Tibial artery (tissue), 4 donors: ENCODE measurements around the gene EEF1E1.

Experiments
- DNase-seq, 2 donors: peaks; one replicate each; pipeline ENCODE4 v3.0.0-alpha.2; 2019
- H3K27ac ChIP-seq, 2 donors: fragments of 200-600 bp; sonication (generic) in 1 of 2; 1 replicate in 1 of 2; 2 replicates in 1 of 2; pipeline ENCODE4 v1.5.1; 2018 to 2019; ENCODE audit warnings: mild to moderate bottlenecking in 1 of 2
- H3K27me3 ChIP-seq, 2 donors: fragments of 200-600 bp; sonication (generic) in 1 of 2; one replicate each; pipeline versions ENCODE4 v1.5.1 to v1.6.0; 2016 to 2019
- H3K36me3 ChIP-seq, 3 donors: fragments of 200-600 bp; sonication (generic) in 2 of 3; one replicate each; pipeline ENCODE4 v1.5.1; 2016 to 2019; ENCODE audit warnings: mild to moderate bottlenecking in 2 of 3
- H3K4me1 ChIP-seq, 4 donors: fragments of 200-600 bp; sonication (generic) in 2 of 4; 1 replicate in 3 of 4; 2 replicates in 1 of 4; pipeline ENCODE4 v1.5.1; 2016 to 2019
- H3K4me3 ChIP-seq, 2 donors: fragments of 200-600 bp; sonication (generic) in 1 of 2; 1 replicate in 1 of 2; 2 replicates in 1 of 2; pipeline ENCODE4 v1.5.1; 2018 to 2019; ENCODE audit warnings: mild to moderate bottlenecking in 2 of 2
- H3K9me3 ChIP-seq, 3 donors: fragments of 200-600 bp; sonication (generic) in 1 of 3; one replicate each; pipeline ENCODE4 v1.5.1; 2016 to 2019
- CTCF ChIP-seq, 2 experiments: fragments of 200-600 bp in 1 of 2; fragments of 450-650 bp in 1 of 2; IDR thresholded peaks; one replicate each; pipeline ENCODE4 v1.5.1; 2017 to 2019; ENCODE audit warnings: antibody characterized with exemption in 2 of 2, mild to moderate bottlenecking in 1 of 2, moderate library complexity in 1 of 2
- intact Hi-C: fragments of 100-400 bp; cut with DNase I; formaldehyde crosslinking; loops from one replicate; pipeline ENCODE4 v1.15.0; 2023; ENCODE audit warnings: low total_unique reads

The EEF1E1 gene

GRCh38 chr6:8087870-8088754 is 14.2 kb downstream of the EEF1E1 start:
- Histone ChIP-seq H3K4me3 (no peak overlapping the region), H3K27ac (no peak overlapping the region)
- no peak for DNase-seq

GRCh38 chr6:8086755-8087306 is 15.5 kb downstream of the EEF1E1 start:
- DNase-seq: no peak
- no peak for TF ChIP-seq CTCF (IDR thresholded peaks at IDR 0.05)

More at GRCh38 chr6:8087870-8088754, 14.2 kb downstream of the EEF1E1 start:
- Histone ChIP-seq H3K27me3 (no peaks in the 10 kb centered on the region), H3K4me1 (peaks cover 0 to 25% (median 10%) of the 10 kb centered on the region in 4 donors), H3K9me3 (no peaks in the 10 kb centered on the region), H3K36me3 (peaks cover 20 to 47% (median 37%) of the 10 kb centered on the region in 3 donors)
- intact Hi-C loops: no loop called here
- TF ChIP-seq CTCF (IDR thresholded peaks at IDR 0.05): no peak

GRCh38 chr6:8085053-8085511 is 17.3 kb downstream of the EEF1E1 start:
- peaks cover 0 to 44% (median 17%) of the 10 kb centered on the region in 4 donors for H3K4me1 ChIP-seq
- peak; percentile 51 to 72 for DNase-seq
- no peak overlapping the region for H3K4me3 ChIP-seq
- TF ChIP-seq CTCF (IDR thresholded peaks at IDR 0.05): no peak
- H3K27me3 ChIP-seq: no peaks in the 10 kb centered on the region
- H3K9me3 ChIP-seq: no peaks in the 10 kb centered on the region
- H3K36me3 ChIP-seq: peaks cover 20 to 37% (median 26%) of the 10 kb centered on the region in 3 donors
- peak overlapping the region; percentile 37 to 52 for H3K27ac ChIP-seq
- intact Hi-C loops: no loop called here

More at GRCh38 chr6:8086755-8087306, 15.5 kb downstream of the EEF1E1 start:
- Histone ChIP-seq H3K36me3 (peaks cover 20 to 42% (median 37%) of the 10 kb centered on the region in 3 donors), H3K9me3 (no peaks in the 10 kb centered on the region), H3K27me3 (no peaks in the 10 kb centered on the region), H3K4me1 (peaks cover 0 to 38% (median 17%) of the 10 kb centered on the region in 4 donors), H3K27ac (no peak overlapping the region), H3K4me3 (no peak overlapping the region)
- intact Hi-C loops: no loop called here

GRCh38 chr6:8084586-8084985 is 17.8 kb downstream of the EEF1E1 start:
- H3K4me3 ChIP-seq: no peak overlapping the region
- H3K27ac ChIP-seq: peak overlapping the region; percentile 37 to 52

More at GRCh38 chr6:8084586-8084985, 17.8 kb downstream of the EEF1E1 start:
- DNase-seq: no peak
- TF ChIP-seq CTCF (IDR thresholded peaks at IDR 0.05): no peak
- peaks cover 0 to 44% (median 17%) of the 10 kb centered on the region in 4 donors for H3K4me1 ChIP-seq
- intact Hi-C loops: no loop called here
- no peaks in the 10 kb centered on the region for H3K9me3 ChIP-seq
- peaks cover 16 to 33% (median 23%) of the 10 kb centered on the region in 3 donors for H3K36me3 ChIP-seq
- no peaks in the 10 kb centered on the region for H3K27me3 ChIP-seq
